ENCODE data around the gene ACOT12. TPM values are rescaled to one million over a fixed set of nuclear protein-coding genes. Genes with fewer than 3 reads are reported as not detected.
"Not testable (repeated sequence)": the region's sequence is repeated elsewhere in the genome, so short reads cannot be mapped to it uniquely, and the experiment has no call there.

Gene ACOT12
- total and polyA plus RNA-seq, 3 experiments from 2014 or later, result not detected

DNA sequence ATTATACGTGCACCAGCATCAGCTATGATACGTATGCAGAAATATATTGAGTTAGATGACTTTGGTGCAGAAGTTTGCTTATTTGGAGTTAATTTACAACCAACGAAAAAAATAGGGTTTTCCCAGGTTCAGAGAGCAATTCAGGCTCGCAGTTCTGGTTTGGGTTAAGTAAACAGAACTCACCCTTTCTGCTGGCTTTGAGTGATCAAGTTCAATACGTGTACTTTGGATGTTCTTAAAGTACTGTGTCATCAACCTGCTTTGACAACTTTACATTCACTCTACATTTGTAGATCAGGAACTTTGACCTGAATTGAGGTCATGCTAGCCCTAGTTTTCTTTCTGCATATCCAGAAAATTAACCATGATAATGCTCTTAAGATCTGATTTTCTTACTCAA, 40.7 kb downstream of the ACOT12 start:
- no peaks in the 10 kb centered on the region for H3K4me1 ChIP-seq (ENCODE audit: insufficient read depth, low read length)
- Mint-ChIP-seq H3K4me1 (no peaks in the 10 kb centered on the region), H3K9me3 (no peaks in the 10 kb centered on the region), H3K4me3 (no peak overlapping the region), H3K27ac (no peak overlapping the region), H3K36me3 (no peaks in the 10 kb centered on the region), H3K27me3 (peaks cover 0 to 3% of the 10 kb centered on the region in 2 donors)
- ChIA-PET CTCF (no interaction called here), POLR2A (no interaction called here)
- no peak for DNase-seq
- no peaks in the 10 kb centered on the region for H3K36me3 ChIP-seq (ENCODE audit: insufficient read depth, low read length)
- H3K27me3 ChIP-seq (ENCODE audit: insufficient read depth, low read length, poor library complexity, severe bottlenecking), result no peaks in the 10 kb centered on the region
- H3K9me3 ChIP-seq (ENCODE audit: low read length), result no peaks in the 10 kb centered on the region
- no peak overlapping the region for H3K4me3 ChIP-seq (ENCODE audit: low read length)
- H3K27ac ChIP-seq (ENCODE audit: low read depth, low read length), result no peak overlapping the region

DNA sequence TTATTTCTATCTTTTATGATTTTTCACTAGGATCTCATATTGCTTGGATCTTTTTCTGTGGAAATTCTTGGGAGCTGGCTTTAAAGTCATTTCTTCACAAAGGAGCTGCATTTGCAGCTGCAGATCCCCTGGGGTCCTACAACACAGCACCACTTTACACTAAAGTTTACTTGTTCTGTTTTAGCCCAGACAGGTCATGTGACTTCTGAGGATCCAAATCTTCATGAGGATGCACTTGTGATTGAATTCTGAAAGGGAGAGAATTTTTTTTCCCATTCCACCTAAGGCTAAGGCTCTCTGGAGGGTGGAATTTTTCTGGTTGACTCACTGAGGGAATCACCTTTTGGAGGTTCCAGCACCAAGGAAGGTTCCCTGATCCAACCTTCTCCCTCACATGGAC, 43.4 kb downstream of the ACOT12 start:
- no peak for DNase-seq
- H3K36me3 ChIP-seq (ENCODE audit: insufficient read depth, low read length), result no peaks in the 10 kb centered on the region
- POLR2A ChIA-PET, result no interaction called here
- Mint-ChIP-seq H3K4me1 (no peaks in the 10 kb centered on the region), H3K9me3 (no peaks in the 10 kb centered on the region), H3K36me3 (no peaks in the 10 kb centered on the region), H3K27me3 (peaks cover 0 to 3% of the 10 kb centered on the region in 2 donors), H3K27ac (no peak overlapping the region), H3K4me3 (no peak overlapping the region)
- no peak overlapping the region for H3K27ac ChIP-seq (ENCODE audit: low read depth, low read length)
- no peaks in the 10 kb centered on the region for H3K27me3 ChIP-seq (ENCODE audit: insufficient read depth, low read length, poor library complexity, severe bottlenecking)
- H3K4me3 ChIP-seq (ENCODE audit: low read length), result no peak overlapping the region
- no peaks in the 10 kb centered on the region for H3K4me1 ChIP-seq (ENCODE audit: insufficient read depth, low read length)
- CTCF ChIA-PET, result no interaction called here
- no peaks in the 10 kb centered on the region for H3K9me3 ChIP-seq (ENCODE audit: low read length)

DNA sequence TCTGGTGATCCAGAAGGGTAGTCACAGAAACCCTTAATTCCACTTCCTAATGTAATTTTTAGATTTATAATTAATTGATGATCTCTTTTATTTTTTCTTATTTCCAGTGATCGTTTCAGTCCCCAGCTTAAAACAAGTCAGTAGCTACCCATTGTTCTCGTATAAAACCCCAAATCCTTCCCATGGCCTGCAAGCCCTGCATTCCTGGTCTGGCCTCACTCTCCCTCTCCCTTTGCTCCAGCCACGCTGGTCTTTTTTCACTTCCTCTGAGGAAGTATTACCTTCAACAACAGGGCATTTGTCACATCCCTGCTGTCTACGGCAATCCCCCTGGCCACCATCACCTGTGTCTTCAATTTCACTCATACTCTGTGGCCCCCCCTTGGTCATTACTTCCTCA, 44.8 kb downstream of the ACOT12 start:
- H3K27me3 ChIP-seq (ENCODE audit: insufficient read depth, low read length, poor library complexity, severe bottlenecking), result no peaks in the 10 kb centered on the region
- DNase-seq, result no peak
- H3K4me3 Mint-ChIP-seq, result no peak overlapping the region
- POLR2A ChIA-PET, result no interaction called here
- CTCF ChIA-PET, result no interaction called here
- no peaks in the 10 kb centered on the region for H3K9me3 ChIP-seq (ENCODE audit: low read length)
- peaks cover 0 to 3% of the 10 kb centered on the region in 2 donors for H3K27me3 Mint-ChIP-seq
- H3K9me3 Mint-ChIP-seq, result no peaks in the 10 kb centered on the region
- H3K36me3 ChIP-seq (ENCODE audit: insufficient read depth, low read length), result no peaks in the 10 kb centered on the region
- no peaks in the 10 kb centered on the region for H3K4me1 Mint-ChIP-seq
- H3K27ac Mint-ChIP-seq, result peak overlapping the region in 1 of 8 donors; percentile 7
- no peaks in the 10 kb centered on the region for H3K4me1 ChIP-seq (ENCODE audit: insufficient read depth, low read length)
- no peaks in the 10 kb centered on the region for H3K36me3 Mint-ChIP-seq
- no peak overlapping the region for H3K4me3 ChIP-seq (ENCODE audit: low read length)
- H3K27ac ChIP-seq (ENCODE audit: low read depth, low read length), result no peak overlapping the region

DNA sequence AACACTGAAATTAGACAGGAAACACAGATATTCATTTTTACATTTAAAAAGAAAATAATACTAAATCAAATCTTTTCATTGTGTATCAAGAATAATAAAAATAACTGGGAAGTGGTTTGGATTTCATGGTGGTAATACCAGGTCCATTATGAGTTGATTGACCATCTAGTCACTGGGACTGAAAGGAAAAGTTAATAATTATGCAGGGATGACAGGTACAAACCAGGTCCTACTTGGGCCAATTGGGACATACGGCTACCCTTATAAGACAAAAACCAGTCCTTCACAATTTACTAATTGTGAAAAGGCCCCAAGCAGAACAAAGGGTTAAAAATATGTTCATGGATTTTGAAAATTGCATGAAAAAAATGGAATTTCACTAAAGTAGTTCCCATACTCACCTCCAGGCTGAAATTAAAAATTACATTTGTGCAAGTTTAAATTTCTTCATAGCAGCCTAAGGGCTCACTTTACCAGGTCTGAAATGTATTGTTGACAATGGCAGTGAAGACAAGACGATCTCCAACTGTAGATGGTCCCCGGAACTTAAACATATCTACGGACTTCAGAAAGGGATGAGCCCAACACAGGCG, 48.4 kb downstream of the ACOT12 start:
- DNase-seq, result no peak
- POLR2A ChIA-PET, result no interaction called here
- Histone ChIP-seq H3K27ac (ENCODE audit: low read depth, low read length) (no peak overlapping the region), H3K36me3 (ENCODE audit: insufficient read depth, low read length) (no peaks in the 10 kb centered on the region), H3K4me3 (ENCODE audit: low read length) (no peak overlapping the region), H3K27me3 (ENCODE audit: insufficient read depth, low read length, poor library complexity, severe bottlenecking) (no peaks in the 10 kb centered on the region), H3K9me3 (ENCODE audit: low read length) (no peaks in the 10 kb centered on the region), H3K4me1 (ENCODE audit: insufficient read depth, low read length) (no peaks in the 10 kb centered on the region)
- Mint-ChIP-seq H3K9me3 (no peaks in the 10 kb centered on the region), H3K27ac (no peak overlapping the region), H3K4me3 (no peak overlapping the region), H3K4me1 (no peaks in the 10 kb centered on the region), H3K27me3 (peaks cover 0 to 4% of the 10 kb centered on the region in 2 donors), H3K36me3 (no peaks in the 10 kb centered on the region)
- CTCF ChIA-PET, result no interaction called here

DNA sequence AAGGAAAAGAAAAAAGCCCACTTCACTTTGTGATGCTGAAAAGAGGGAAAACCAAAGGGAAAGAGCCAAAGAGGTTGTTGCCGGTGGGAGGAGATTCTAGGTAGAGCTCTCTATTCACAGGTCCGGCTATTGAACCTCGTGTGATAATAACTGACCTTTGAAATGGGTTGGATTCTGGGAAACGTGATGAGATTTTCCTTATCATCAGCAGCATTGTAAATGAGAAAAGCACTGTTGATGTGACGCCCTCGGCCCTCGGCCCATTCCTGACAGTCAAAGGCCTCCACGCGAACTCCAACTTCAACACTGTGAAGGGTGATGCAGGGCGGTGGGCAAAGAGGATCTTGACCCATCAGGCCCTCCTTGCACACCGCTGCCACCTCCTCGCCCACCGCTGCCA, 49.2 kb downstream of the ACOT12 start:
- no peaks in the 10 kb centered on the region for H3K9me3 ChIP-seq (ENCODE audit: low read length)
- Mint-ChIP-seq H3K27ac (no peak overlapping the region), H3K27me3 (peaks cover 0 to 4% of the 10 kb centered on the region in 2 donors), H3K9me3 (no peaks in the 10 kb centered on the region), H3K4me3 (peak overlapping the region in 1 of 7 donors; percentile 27), H3K36me3 (no peaks in the 10 kb centered on the region), H3K4me1 (no peaks in the 10 kb centered on the region)
- ChIA-PET CTCF (no interaction called here), POLR2A (no interaction called here)
- no peaks in the 10 kb centered on the region for H3K4me1 ChIP-seq (ENCODE audit: insufficient read depth, low read length)
- H3K27me3 ChIP-seq (ENCODE audit: insufficient read depth, low read length, poor library complexity, severe bottlenecking), result no peaks in the 10 kb centered on the region
- no peak overlapping the region for H3K4me3 ChIP-seq (ENCODE audit: low read length)
- no peak overlapping the region for H3K27ac ChIP-seq (ENCODE audit: low read depth, low read length)
- no peak for DNase-seq
- no peaks in the 10 kb centered on the region for H3K36me3 ChIP-seq (ENCODE audit: insufficient read depth, low read length)

DNA sequence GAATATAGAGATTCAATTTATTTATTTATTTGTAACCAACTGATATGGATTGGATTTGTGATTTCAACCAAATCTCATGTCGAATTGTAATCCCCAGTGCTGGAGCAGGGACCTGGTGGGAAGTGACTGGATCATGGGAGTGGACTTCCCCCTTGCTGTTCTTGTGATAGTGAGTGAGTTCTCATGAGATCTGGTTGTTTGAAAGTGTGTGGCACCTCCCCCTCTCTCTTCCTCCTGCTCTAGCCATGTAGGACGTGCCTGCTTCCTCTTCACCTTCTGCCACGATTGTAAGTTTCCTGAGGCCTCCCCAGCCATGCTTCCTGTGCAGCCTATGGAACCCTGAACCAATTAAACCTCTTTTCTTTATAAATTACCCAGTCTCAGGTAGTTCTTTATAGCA, 55.7 kb downstream of the ACOT12 start:
- H3K36me3 Mint-ChIP-seq; CTCF ChIA-PET; H3K4me1 Mint-ChIP-seq; H3K4me1 ChIP-seq (ENCODE audit: insufficient read depth, low read length); H3K36me3 ChIP-seq (ENCODE audit: insufficient read depth, low read length); H3K27me3 Mint-ChIP-seq; H3K4me3 ChIP-seq (ENCODE audit: low read length); H3K9me3 ChIP-seq (ENCODE audit: low read length); H3K27ac ChIP-seq (ENCODE audit: low read depth, low read length); H3K9me3 Mint-ChIP-seq; H3K4me3 Mint-ChIP-seq; H3K27me3 ChIP-seq (ENCODE audit: insufficient read depth, low read length, poor library complexity, severe bottlenecking); POLR2A ChIA-PET; DNase-seq: not testable (repeated sequence)
- H3K27ac Mint-ChIP-seq, result peak overlapping the region in 1 of 8 donors; percentile 73

DNA sequence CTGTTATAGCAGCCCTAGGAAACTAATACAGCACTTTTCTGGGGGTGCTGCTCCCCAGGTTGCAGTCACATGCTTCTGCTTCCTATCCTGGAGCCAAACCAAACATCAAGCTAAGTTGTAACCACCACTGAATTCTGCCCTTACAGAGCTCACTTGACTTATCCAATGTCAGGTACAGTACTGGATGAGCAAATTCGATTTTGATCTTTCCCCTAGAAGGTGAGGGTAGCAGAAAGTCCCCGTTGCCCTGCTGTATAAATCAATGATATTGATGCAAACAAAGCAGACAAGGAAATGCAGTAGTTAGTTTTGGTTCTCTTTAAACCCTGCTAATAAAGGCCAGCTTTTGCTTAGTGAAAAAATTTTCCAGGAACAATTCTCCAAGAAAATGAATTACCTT, 56.1 kb downstream of the ACOT12 start:
- no peaks in the 10 kb centered on the region for H3K36me3 ChIP-seq (ENCODE audit: insufficient read depth, low read length)
- no peak overlapping the region for H3K27ac ChIP-seq (ENCODE audit: low read depth, low read length)
- Mint-ChIP-seq H3K27me3 (peaks cover 4 to 9% of the 10 kb centered on the region in 2 donors), H3K9me3 (peaks cover 0 to 4% (median 2%) of the 10 kb centered on the region in 5 donors), H3K4me3 (no peak overlapping the region), H3K27ac (no peak overlapping the region), H3K36me3 (peaks cover 0 to 1% (median 0%) of the 10 kb centered on the region in 3 donors), H3K4me1 (peaks cover 0 to 7% (median 0%) of the 10 kb centered on the region in 3 donors)
- no peaks in the 10 kb centered on the region for H3K4me1 ChIP-seq (ENCODE audit: insufficient read depth, low read length)
- no peaks in the 10 kb centered on the region for H3K9me3 ChIP-seq (ENCODE audit: low read length)
- no peak for DNase-seq
- H3K4me3 ChIP-seq (ENCODE audit: low read length), result no peak overlapping the region
- ChIA-PET CTCF (no interaction called here), POLR2A (no interaction called here)
- no peaks in the 10 kb centered on the region for H3K27me3 ChIP-seq (ENCODE audit: insufficient read depth, low read length, poor library complexity, severe bottlenecking)

DNA sequence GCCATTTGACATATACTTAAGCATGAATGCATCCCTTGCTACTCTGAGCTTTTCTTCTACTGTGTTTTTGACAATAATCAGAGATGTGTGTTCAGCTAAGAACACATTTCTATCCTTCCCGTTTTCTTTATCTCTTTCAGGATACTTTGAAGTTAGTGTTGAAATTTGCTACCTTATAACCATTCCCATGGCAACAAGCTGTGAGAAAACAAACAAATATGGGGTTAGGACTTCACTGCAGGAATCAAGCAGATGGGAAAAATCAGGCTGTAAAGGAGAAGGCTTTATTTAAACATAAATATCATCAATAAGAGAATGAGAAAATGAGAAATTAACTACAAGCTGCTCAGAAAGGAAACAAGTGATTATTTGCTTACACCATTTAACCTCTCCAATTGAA, 57.4 kb downstream of the ACOT12 start:
- H3K36me3 ChIP-seq (ENCODE audit: insufficient read depth, low read length), result no peaks in the 10 kb centered on the region
- no peak overlapping the region for H3K27ac ChIP-seq (ENCODE audit: low read depth, low read length)
- peaks cover 0 to 7% (median 0%) of the 10 kb centered on the region in 3 donors for H3K4me1 Mint-ChIP-seq
- no peak overlapping the region for H3K27ac Mint-ChIP-seq
- H3K27me3 ChIP-seq (ENCODE audit: insufficient read depth, low read length, poor library complexity, severe bottlenecking), result no peaks in the 10 kb centered on the region
- H3K27me3 Mint-ChIP-seq, result peaks cover 1 to 9% of the 10 kb centered on the region in 2 donors
- ChIA-PET POLR2A (no interaction called here), CTCF (no interaction called here)
- no peak for DNase-seq
- H3K36me3 Mint-ChIP-seq, result peaks cover 0 to 1% (median 0%) of the 10 kb centered on the region in 3 donors
- no peak overlapping the region for H3K4me3 Mint-ChIP-seq
- no peaks in the 10 kb centered on the region for H3K4me1 ChIP-seq (ENCODE audit: insufficient read depth, low read length)
- H3K4me3 ChIP-seq (ENCODE audit: low read length), result no peak overlapping the region
- peaks cover 0 to 4% (median 2%) of the 10 kb centered on the region in 5 donors for H3K9me3 Mint-ChIP-seq
- no peaks in the 10 kb centered on the region for H3K9me3 ChIP-seq (ENCODE audit: low read length)

DNA sequence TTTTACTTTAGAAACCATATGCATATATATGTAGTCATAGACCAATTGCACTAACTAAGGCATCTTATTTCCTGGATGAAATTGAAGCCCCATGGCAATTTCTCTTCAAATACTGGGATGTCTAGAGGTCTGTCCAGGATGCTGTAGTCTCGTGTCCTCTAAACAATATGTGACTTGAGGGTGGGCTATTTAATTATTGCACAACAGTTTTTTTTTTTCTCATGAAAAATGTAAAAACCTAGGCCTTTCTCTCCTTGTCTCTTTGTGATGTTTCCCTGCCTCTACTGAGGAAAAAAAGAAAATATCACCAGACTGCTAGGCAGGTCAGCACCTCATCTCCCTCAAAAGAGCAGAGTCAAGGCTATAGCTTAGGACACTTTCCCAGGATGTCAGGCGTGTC, 58.0 kb downstream of the ACOT12 start:
- peaks cover under 1 to 9% of the 10 kb centered on the region in 2 donors for H3K27me3 Mint-ChIP-seq

More for the DNA sequence above, 58.0 kb downstream of the ACOT12 start:
- H3K27ac ChIP-seq (ENCODE audit: low read depth, low read length), result no peak overlapping the region
- H3K4me1 ChIP-seq (ENCODE audit: insufficient read depth, low read length), result no peaks in the 10 kb centered on the region
- ChIA-PET CTCF (no interaction called here), POLR2A (no interaction called here)
- Mint-ChIP-seq H3K9me3 (peaks cover 0 to 4% (median 2%) of the 10 kb centered on the region in 5 donors), H3K4me1 (peaks cover 0 to 7% (median 0%) of the 10 kb centered on the region in 3 donors), H3K4me3 (no peak overlapping the region), H3K36me3 (peaks cover 0 to 1% (median 0%) of the 10 kb centered on the region in 3 donors), H3K27ac (no peak overlapping the region)
- no peaks in the 10 kb centered on the region for H3K36me3 ChIP-seq (ENCODE audit: insufficient read depth, low read length)
- DNase-seq, result no peak
- H3K9me3 ChIP-seq (ENCODE audit: low read length), result no peaks in the 10 kb centered on the region
- H3K4me3 ChIP-seq (ENCODE audit: low read length), result no peak overlapping the region
- no peaks in the 10 kb centered on the region for H3K27me3 ChIP-seq (ENCODE audit: insufficient read depth, low read length, poor library complexity, severe bottlenecking)
